ENCODE results near the gene IPO9.
"Not testable (repeated sequence)": the region's sequence is repeated elsewhere in the genome, so short reads cannot be mapped to it uniquely, and the experiment has no call there.

Gene IPO9

DNA sequence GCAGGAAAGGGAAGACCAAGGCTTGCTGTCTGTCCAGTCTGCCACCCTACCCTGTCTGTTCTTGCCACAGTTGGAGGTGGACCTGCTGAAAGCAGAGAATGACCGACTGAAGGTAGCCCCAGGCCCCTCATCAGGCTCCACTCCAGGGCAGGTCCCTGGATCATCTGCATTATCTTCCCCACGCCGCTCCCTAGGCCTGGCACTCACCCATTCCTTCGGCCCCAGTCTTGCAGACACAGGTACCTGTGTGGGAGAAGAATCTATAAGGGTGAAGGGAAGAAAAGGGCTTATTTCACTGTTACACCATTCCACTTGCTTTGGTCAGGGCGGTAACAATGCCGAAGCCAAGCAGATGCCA is 20.3 kb upstream of the IPO9 start:
- no peak overlapping the region for H3K4me3 ChIP-seq (ENCODE audit: low read depth, low read length)

GRCh38 chr1:201809876-201810275 is 19.1 kb upstream of the IPO9 start:
- no peak overlapping the region for H3K4me3 ChIP-seq (ENCODE audit: low read depth, low read length)

DNA sequence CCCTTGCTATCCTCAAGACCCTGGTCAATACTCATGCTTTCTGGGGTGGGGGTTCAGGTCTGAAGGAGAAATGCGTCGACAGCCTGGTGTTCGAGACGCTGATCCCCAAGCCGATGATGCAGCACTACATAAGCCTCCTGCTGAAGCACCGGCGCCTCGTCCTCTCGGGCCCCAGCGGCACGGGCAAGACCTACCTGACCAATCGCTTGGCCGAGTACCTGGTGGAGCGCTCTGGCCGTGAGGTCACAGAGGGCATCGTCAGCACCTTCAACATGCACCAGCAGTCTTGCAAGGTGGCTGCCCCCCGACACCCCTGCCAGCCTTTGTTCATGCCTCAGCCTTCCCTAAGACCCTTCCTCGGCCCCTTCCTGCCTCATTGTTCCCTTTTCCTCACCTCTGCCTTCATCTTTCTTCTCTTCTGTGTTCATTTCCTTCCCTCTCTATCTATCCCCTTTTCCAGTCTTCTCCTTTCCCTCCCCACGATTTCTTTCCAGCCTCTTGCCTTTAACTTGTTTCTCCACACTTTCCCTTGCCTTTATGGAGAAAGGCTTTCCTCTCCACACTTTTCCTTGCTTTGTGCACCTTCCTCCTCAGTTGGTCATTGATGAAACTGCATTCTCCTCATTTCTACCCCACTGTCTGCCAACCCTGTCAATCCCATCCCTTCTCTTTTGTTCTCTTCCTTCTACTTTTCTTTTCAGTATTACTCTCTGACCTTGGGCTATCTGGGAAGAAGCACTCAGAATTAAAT is 18.3 kb upstream of the IPO9 start:
- no peak overlapping the region for H3K4me3 ChIP-seq (ENCODE audit: low read depth, low read length)

DNA sequence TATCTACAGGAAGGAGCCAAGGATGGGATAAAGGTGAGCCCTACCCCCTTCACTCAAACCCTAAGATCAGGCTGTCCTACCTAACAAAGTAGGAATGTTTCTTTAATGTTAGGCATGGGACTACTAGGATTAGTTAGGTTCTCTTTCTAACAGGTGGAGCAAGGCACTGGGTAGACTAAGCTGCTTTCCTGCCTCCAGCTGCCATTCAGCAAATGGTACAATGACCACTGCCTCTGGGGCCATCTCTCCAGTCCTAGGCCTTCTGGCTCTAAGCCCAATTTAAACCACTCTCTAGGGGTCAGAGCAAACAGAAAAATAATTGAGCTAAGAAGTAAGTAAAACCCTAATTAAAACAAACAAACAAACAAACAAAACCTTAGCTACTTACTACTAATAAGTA is 15.7 kb upstream of the IPO9 start:
- H3K4me3 ChIP-seq (ENCODE audit: low read depth, low read length): no peak overlapping the region

DNA sequence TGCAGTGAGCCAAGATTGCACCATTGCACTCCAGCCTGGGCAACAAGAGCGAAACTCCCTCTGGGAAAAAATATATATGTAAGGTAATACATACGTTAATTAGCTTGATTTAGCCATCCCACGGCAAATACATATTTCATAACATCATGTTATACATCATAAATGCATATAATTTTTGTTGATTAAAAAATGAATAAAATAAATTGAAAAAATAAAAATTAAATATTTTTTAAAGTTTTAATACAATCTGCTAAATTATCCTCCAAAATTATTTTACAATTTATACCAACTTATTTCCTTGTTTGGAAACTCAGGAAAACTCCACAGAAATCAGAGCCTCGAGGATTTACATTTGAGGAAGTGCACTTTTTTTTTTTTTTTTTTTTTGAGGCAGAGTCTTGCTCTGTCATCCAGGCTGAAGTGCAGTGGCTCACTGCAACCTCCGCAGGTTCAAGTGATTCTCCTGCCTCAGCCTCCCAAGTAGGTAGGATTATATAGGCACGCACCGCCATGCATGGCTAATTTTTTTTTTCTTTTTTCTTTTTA is 12.6 kb upstream of the IPO9 start:
- H3K4me3 ChIP-seq (ENCODE audit: low read depth, low read length): no peak overlapping the region

DNA sequence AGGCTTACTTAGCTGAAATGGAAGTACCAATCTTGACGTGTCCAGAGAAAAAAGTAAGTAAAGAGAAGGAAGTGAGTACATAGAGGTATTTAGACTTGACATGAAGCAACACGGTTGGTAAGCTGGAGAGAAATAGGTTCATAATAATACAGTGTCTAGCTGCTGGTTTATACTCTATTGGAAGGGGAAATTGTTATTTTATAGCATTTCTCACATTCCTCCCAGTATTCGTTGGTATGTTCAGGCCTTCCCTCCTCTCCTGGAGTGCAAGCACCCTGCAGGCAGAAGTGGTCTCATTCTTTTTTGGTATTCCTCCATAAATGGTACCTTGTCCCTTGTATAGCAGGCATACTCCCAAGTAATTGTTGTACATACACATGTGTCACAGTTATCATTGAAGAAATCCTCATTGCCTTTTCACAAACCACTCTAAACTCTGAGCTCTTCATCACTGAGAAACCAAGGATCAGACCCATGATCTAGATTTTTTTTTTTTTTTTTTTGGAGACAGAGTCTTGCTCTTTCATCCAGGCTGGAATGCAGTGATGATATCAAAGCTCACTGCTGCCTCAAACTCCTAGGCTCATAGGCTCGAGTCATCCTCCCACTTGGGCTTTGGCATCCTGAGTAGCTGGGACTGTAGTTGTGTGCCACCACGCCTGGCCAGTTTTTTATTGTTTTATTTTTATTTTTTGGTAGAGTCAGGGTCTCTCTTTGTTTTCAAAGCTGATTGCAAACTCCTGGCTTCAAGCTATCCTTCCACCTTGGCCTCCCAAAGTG is 9.8 kb upstream of the IPO9 start:
- H3K4me3 ChIP-seq (ENCODE audit: low read depth, low read length): no peak overlapping the region

GRCh38 chr1:201820413-201820812 is 8.5 kb upstream of the IPO9 start:
- no peak overlapping the region for H3K4me3 ChIP-seq (ENCODE audit: low read depth, low read length)

DNA sequence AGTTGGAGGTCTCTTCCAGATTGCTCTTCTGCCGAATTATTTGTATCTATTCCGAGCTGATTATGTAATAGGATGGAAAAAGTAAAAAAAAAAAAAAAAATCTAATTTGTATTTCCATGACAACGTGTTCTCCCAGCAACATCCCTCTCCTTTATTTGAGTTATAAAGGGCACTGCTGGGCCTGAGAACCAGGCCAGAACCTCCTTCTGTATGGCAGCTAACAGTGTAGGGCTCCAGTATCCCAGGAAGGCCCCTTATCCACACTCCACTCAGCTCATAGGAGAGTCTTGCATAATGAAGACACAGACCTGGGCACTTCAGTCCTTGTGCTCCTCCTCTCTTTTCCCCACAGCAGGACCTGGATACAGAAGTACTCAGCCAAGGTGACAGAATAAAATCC is 3.7 kb upstream of the IPO9 start:
- H3K4me3 ChIP-seq (ENCODE audit: low read depth, low read length): no peak overlapping the region

DNA sequence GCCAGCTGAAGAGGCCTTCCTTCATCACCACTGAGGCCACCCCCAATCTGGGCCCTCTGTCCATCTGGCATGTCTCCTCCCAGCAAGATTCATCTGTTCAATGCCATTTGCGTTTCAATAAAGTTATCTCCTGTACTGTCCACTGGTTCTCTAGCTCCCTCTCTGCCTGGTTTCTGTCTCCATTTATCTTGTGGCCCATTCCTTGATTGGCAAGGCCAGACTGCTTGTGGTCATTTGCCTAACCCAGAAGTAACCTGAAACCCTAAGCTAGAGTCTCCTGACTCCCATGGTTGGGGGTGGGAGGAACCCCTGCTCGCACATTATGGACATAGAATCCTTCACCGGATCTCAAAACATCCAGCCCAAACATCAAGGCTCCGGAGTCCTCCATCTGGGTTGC is 2.1 kb upstream of the IPO9 start:
- no peak overlapping the region for H3K4me3 ChIP-seq (ENCODE audit: low read depth, low read length)

DNA sequence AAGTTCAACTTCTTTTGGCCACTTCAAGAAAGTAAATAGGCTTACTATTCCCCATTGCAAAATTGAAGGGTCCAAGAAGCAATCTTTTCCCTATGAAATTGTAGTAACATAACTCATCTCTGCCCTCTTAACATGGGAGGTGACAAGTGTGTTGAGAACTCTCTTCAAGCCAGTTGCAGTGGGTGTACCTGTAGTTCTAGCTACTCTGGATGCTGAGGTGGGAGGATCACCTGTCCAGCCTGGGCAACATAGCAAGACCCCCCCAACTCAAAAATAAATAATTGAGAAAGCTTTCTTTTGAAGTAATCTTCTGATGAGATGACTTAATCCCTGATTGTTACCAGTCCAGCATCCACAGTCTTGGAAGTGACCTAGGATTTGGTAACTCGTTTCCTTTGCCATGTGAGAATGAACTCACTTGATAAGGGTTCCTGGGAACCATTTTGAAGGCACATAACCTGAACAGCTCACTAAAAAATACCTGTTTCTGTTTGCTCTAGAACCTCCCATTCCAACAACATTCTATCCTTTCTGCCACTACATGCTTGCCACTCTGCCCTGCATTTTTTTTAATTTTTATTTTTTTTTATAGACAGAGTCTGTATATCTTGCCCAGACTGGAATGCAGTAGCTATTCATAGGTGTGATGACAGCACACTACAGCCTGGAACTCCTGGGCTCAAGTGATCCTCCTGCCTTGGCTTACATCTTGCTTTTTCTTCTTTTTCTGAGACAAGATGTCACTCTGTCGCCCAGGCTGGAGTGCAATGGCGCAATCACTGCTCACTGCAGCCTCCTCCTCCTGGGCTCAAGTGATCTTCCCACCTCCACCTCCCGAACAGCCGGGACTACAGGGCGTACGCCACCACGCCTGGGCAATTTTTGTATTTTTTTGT is 1.4 kb upstream of the IPO9 start:
- H3K4me3 ChIP-seq (ENCODE audit: low read depth, low read length): no peak overlapping the region

- H3K4me3 ChIP-seq (ENCODE audit: low read depth, low read length): no peak overlapping the region
Observed at GRCh38 chr1:201828217-201828819, 639 bp upstream of the IPO9 start.

- no peak overlapping the region for H3K4me3 ChIP-seq (ENCODE audit: low read depth, low read length)
Observed at GRCh38 chr1:201831371-201831770, 2.4 kb downstream of the IPO9 start.

DNA sequence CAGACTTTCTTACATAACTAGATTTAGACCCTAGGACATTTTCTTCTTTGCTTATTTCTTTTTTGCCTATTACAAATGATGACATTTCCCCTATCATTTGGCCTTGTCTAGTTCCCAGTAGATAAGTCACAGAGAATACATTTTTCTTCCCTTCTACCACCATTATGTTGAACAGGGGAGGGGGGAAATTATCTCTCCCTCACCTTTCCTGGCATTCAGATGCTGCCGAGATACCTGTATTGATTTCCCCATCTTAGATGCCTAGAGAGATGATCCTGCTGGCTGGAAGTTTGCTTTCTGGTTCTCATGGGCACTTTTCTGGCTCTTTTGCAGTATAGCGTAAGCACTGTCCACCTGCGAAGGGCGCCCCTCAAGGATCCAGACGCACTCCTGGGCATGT is 5.7 kb downstream of the IPO9 start:
- no peak overlapping the region for H3K4me3 ChIP-seq (ENCODE audit: low read depth, low read length)

DNA sequence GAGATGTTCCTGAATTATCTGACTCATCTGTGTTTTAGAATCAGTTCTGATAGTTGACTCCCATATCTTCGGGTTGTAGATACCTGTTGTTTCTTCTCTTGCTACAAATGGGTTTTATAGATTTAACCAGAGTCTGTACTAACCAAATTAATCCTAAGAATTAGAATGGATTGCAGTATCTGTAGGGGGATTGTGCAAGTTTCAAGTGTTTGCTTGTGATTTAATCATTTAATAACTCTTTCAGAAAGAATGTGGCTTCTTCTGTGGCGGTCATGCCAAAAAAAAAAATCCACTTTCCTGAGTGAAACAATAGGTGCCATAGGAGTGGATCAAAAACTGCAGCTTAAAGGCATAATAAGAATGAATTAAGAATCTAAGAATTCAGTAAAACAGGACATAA is 9.4 kb downstream of the IPO9 start:
- no peak overlapping the region for H3K4me3 ChIP-seq (ENCODE audit: low read depth, low read length)

DNA sequence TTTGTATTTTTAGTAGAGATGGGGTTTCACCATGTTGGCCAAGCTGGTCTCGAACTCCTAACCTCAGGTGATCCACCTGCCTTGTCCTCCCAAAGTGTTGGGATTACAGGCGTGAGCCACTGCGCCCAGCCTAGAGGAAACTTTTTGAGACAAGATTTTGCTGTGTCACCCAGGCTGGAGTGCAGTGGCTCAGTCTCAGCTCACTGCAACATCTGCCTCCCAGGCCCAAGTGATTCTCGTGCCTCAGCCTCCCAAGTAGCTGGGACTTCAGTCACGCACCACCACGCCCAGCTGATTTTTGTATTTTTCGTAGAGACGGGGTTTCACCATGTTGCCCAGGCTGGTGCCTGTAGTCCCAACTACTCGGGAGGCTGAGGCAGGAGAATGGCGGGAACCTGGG is 10.1 kb downstream of the IPO9 start:
- not testable (repeated sequence) for H3K4me3 ChIP-seq (ENCODE audit: low read depth, low read length)

DNA sequence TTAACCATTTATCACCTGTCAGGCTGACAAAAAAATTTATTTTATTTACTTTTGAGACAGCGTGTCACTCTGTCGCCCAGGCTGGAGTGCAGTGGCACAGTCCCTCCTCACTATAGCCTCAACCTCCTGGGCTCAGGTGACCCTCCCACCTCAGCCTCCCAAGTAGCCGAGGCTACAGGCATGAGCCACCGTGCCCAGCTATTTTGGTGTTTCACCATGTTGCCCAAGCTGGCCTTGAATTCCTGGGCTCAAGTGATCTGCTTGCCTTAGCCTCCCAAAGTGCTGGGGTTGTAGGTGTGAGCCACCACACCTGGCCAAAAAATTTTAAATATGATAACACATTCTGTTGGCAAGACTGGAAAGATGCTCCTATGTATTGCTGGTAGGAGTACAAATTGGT is 11.1 kb downstream of the IPO9 start:
- H3K4me3 ChIP-seq (ENCODE audit: low read depth, low read length): no peak overlapping the region

DNA sequence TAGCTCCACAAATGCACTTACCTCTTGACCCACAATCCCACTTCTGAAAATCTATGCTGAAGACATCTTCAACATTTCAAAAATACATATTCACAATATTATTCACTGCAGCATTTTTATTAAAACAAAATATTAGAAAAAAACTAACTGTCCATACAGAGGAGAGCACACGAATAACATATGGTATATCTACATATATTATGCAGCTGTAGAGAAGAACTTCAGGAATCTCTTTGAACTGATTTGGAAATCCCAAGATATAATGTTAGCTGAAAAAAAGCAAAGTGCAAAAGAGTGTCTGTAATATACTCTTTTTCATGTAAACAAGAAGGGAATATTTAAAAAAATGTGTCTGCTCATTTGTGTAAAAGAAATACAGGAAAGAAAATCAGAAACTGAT is 11.5 kb downstream of the IPO9 start:
- no peak overlapping the region for H3K4me3 ChIP-seq (ENCODE audit: low read depth, low read length)

- H3K4me3 ChIP-seq (ENCODE audit: low read depth, low read length): no peak overlapping the region
Observed at GRCh38 chr1:201841265-201841912, 12.4 kb downstream of the IPO9 start.

GRCh38 chr1:201842472-201843027 is 13.6 kb downstream of the IPO9 start:
- H3K4me3 ChIP-seq (ENCODE audit: low read depth, low read length): no peak overlapping the region
